GM12878 (cell line): ENCODE measurements around the gene DKKL1. TPM values are rescaled to one million over a fixed set of nuclear protein-coding genes. Genes with fewer than 3 reads are reported as not detected.

Experiments
- BCLAF1 ChIP-seq: fragments of 450-650 bp; IDR thresholded peaks from 2 replicates; pipeline ENCODE4 v1.6.1; 2017; ENCODE audit warnings: antibody characterized with exemption, mild to moderate bottlenecking, moderate library complexity
- BRCA1 ChIP-seq: IDR thresholded peaks from 2 replicates; pipeline ENCODE4 v1.6.1; 2011; ENCODE audit warnings: low read depth, low read length, improper control_type of control experiment
- GATAD2B ChIP-seq: fragments of 450-650 bp; conservative IDR thresholded peaks from 2 replicates; pipeline ENCODE4 v1.6.1; 2017; ENCODE audit warnings: low read depth, mild to moderate bottlenecking, moderate library complexity
- ZBTB4 ChIP-seq: fragments of 450-650 bp; formaldehyde crosslinking; IDR thresholded peaks from 2 replicates; pipeline ENCODE4 v1.4.0; 2022; ENCODE audit warnings: mild to moderate bottlenecking, moderate library complexity
- ZBTB40 ChIP-seq: fragments of 450-650 bp; IDR thresholded peaks from 2 replicates; pipeline ENCODE4 v1.6.1; 2016; ENCODE audit warnings: mild to moderate bottlenecking, moderate library complexity, borderline replicate concordance
- ZNF217 ChIP-seq: fragments of 450-650 bp; IDR thresholded peaks from 2 replicates; pipeline ENCODE4 v1.6.1; 2017; ENCODE audit warnings: antibody characterized with exemption, mild to moderate bottlenecking
- polyA plus RNA-seq, 11 experiments: library from polyadenylated mRNA; depleted of rRNA in 4 of 11; unstranded in 6 of 11; stranded (reverse) in 5 of 11; fragments of >200 nt; fragmentation: Nextera tagmentation in 4 of 11; fragmentation: Illumina TruSeq in 1 of 11; extraction: Ambion mirVana in 4 of 11; extraction: Trizol in 1 of 11; gene quantifications; 1 replicate in 1 of 11; 2 replicates in 10 of 11; pipeline versions ENCODE4 v1.2.1 to v1.2.3, GENCODE V29; 2011 to 2016; ENCODE audit warnings: inconsistent platforms in 2 of 11, missing spikeins in 2 of 11, low read depth in 1 of 11
- total RNA-seq, 4 experiments: library from RNA; depleted of rRNA in 3 of 4; stranded (reverse); fragments of >200 nt in 3 of 4; fragmentation: Illumina TruSeq in 1 of 4; extraction: Trizol in 1 of 4; gene quantifications; 2 replicates each; pipeline versions ENCODE4 v1.2.1 to v1.2.3, GENCODE V29; 2013 to 2021

DKKL1 gene
- total and polyA plus RNA-seq, 10 of the 15 experiments (the other 5 are each of a cell fraction or from before 2014, with no cell fraction given), result not detected

DNA sequence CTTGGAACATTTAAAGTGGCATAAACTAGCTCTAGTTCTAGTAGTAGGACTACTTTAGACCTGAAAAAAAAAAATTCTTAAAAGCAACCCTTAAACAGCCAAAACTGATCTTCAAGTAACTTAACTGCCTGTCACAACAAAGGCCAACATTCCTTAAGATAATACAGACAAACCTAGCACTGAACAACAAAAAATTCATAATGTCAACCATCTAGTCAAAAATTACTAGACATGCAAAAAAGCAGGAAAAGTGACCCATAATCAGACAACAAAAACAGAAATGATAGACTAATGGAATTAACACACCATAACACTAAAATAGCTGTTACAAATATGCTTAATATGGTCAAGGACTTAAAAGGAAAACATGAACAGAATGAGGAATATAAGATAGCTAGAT, 45.4 kb upstream of the DKKL1 start (continued):
- TF ChIP-seq BCLAF1 (no peak), ZBTB4 (no peak), ZNF217 (no peak), ZBTB40 (no peak), BRCA1 (no peak), GATAD2B (no peak)
